NCI-H2196 treated with DMSO at 0.1 percent for 48 hours (cell line): ENCODE data around the gene CEP128.
A peak's percentile ranks its signal among the peaks of the same experiment; 100 is the strongest.
"Not testable (repeated sequence)": the region's sequence is repeated elsewhere in the genome, so short reads cannot be mapped to it uniquely, and the experiment has no call there.

Experiments
- DNase-seq: peaks from one replicate; lab custom pipeline; 2025; ENCODE audit not compliant: unreplicated experiment; lab: John Stamatoyannopoulos, UW

Gene CEP128

DNA sequence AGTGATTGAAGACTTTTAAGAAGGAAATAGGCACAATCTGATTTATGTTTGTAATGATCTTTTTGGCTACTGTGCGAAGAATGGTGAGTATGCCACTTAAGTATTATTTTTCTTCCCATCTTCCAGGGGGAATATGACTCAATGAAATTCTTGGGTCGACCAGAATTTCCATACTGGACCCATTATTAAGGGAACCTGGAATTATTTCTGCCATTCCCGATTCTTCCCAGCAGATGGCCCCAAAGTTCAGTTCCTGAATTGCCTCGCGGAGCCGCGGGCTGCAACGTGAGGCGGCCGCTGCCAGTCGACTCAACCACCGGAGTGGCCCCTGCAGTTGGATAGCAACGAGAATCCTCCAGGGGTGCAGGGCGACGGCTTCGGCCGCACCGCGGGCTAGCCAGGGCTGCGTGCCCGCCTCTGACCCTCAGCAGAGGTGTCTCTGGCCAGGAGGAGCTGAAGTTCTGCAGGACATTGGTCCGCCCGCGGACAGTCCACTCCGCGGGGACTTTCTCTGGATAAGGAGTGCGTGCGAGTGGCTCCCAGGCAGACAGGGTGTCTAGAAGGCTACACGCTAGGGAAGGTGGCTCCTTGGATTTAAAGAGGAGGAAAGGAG is 13.3 kb upstream of the CEP128 start:
- DNase-seq, result peak; percentile 44

DNA sequence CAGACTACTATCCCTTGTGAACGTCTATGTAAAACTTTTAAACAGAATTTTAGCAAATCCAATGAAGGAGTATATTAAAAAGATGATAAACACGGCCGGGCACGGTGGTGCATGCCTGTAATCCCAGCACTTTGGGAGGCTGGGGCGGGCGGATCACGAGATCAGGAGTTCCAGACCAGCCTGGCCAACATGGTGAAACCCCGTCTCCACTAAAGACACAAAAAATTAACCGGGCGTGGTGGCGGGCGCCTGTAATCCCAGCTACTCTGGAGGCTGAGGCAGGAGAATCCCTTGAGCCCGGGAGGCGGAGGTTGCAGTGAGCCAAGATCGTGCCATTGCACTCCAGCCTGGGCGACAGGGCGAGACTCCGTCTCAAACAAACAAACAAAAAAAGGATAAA is 11.7 kb upstream of the CEP128 start:
- not testable (repeated sequence) for DNase-seq

DNA sequence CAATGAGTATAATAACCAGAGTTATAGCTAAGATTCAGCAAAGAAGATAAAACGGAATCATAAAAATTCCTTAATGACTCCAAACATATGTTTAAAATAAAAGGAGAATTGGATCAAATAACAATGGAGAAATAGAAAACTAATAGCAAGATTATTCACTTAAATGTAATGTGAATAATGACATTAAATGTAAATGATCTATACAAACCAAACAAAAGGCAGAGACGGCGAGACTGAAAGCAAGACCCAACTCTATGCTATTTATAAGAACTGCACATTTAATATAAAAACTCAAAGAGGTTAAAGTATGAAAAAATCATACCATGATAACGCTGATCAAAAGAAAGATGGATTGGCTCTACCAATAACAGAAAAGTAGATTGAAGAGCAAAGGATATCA is 10.0 kb upstream of the CEP128 start:
- DNase-seq, result no peak

DNA sequence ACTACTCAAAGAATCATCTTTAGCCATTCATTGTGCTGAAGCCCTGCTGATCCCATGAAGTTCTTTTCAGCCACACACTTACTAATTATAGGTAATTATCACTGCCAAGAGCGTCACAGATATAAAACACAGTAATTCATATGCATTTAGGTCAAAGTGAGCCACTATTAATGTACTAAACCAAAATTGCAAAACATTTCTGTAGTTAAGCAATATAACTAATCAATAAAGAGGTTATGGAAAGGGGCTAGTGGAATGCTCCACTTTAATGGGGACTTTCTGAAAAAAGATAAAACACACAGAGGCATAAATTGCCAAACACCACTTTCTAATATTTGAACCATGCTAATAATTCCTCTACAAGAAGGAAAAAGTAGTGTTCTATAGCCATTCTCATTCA is 6.8 kb upstream of the CEP128 start:
- DNase-seq, result no peak

DNA sequence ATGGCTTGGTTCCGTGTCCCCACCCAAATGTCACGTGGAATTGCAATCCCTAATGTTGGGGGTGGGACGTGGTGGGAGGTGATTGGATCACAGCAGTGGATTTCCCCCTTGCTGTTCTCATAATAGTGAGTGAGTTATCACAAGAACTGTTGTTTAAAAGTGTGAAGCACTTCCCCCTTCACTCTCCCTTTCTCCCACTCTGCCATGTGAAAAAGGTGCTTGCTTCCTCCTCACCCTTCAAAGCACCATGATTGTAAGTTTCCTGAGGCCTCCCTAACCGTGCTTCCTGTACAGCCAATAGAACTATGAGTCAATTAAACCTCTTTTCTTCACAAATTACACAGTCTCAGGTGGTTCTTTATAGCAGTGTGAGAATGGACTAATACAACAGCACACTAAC is 5.3 kb upstream of the CEP128 start:
- DNase-seq, result no peak

DNA sequence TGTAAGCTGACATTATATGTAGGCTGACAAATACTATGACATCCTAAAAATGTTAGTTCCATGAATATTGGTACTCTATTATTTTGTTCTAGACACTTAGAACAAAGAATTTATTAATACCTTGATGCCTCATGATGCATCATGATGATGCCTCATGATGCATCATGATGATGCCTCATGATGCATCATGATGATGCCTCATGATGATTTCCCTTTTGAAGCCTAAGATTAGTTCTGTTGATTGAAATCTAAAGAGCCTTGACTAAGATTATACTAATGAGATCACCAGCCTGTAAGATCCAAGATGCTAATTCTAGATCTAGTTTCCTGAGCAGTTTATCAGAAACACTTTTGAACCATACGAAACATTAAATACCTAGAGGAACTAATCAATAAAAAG is 4.6 kb upstream of the CEP128 start:
- no peak for DNase-seq

DNA sequence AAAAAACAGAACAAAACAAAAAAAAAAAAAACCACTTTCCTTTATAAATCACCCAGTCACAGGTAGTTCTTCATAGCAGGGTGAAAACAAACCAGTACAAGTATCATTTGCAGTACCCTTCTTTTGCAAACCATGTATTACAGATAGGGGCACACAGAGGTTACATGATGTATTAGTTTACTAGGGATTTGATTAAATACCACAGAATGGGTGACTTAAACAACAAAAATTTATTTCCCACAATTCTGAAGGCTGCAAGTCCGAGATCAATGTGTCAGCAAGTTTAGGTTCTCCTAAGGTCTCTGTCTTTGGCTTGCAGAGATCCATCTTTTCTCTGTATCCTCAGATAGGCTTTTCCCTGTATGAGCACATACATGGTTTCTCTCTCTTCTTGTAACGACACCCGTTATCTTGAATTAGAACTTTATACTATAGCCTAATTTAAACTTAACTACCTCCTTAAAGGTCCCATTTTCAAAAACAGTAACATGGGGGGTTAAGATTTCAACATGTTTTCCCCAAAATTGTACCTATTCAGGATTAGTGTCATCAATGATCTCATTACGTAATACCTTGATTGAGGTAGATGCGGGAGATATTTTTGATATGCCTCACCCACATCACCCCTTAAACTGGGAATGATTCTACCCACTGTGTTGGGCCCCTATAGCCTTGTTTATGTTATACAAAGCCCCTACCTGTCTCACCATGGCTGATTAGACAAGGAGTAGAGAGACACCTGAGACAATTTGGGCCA is 3.5 kb upstream of the CEP128 start:
- DNase-seq, result no peak

DNA sequence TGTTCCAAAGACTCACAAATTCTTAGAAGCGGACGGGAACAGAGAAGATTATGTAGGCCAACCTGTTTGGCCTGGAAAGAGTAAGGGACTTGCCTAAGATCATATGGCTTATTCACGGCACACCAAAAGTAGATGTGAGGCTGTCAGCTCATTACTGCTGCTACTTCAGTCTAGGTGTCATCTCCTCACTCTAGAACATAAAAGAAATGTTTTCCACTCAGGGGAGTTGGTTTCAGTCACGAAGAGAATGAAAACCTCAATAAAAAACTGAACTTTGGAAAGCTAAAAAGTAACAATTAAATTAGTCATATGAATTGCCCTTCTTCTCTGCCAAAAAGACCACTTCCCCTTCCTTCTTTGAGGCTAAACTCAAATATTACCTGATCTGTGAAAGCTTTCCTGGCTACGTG is 658 bp upstream of the CEP128 start:
- DNase-seq, result no peak

DNA sequence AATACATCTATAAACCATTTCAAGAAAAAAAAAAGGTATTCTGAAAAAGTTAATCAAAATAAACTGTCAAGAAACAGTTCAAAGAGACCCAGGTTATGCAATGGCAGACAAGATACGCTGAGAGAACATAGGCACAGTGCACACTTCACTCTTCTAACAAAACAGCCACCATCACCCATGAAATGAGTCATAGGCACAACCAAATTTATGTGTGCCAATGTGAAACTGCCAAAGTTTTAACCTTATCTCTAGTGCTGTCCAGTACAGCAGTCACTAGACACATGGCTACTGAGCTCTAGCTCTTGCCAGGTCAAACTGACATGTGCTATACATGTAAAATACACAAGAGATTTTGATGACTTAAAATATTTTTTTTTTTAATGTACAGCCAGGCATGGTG is 1.4 kb downstream of the CEP128 start:
- no peak for DNase-seq

DNA sequence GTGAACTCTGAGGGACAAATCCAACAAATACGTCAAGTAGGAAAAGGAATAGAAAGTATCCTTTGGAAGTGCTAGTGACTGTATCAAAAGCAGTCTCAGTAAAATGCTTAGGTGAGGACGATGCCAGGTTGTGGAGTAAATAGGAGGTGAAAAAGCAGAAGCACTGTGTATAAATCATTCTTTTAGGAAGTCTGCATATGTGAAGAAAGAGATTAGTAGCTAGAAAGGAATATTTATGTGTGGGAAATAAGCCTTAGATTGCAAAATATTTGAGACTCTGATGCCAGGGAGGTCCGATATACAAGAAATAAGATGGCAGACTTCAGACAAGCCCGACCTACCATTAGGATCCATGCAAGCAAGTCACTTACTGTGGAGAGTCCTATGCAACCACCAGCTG is 7.9 kb downstream of the CEP128 start:
- no peak for DNase-seq

DNA sequence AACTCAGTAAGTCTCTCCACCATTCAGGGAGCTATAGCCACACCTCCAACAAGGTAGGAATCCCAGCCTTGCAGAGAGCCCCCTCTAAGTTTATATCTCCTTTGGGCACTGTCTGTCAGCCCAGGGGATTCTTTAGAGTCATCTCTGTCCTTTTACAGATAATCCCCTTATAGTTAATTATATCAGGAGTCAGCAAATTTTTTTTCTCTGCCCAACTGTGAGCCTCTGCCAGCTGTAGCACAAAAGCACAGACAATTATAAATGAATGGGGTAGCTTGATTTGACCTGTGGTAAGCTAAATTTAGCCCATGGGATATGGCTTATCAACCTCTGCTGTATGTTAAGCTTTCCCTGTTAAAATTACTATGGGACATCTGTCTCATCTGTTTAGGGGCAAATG is 8.3 kb downstream of the CEP128 start:
- no peak for DNase-seq

DNA sequence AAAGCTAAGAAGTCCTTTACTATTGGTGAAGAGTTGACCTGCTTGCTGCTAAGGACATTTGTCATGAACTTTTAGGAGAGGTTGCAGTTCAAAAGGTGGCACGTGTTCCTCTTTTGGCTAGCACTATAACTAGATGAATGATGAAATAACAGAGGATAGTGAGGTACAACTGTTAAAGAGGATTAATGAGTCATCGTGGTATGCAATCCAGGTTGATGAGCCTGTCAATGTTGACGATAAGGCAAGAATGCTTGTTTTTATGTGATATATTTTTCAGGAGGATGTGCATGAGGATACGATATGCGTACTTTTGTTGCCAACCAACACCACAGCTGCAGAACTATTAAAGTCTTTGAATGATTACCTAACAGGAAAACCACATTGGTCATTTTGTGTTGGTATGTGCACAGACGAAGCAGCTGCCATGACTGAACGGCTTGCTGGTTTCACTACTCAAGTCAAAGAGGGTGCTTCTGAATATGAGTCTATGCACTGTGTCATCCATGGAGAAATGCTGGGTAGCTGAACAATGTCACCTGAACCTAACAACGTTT is 10.6 kb downstream of the CEP128 start:
- DNase-seq, result no peak

DNA sequence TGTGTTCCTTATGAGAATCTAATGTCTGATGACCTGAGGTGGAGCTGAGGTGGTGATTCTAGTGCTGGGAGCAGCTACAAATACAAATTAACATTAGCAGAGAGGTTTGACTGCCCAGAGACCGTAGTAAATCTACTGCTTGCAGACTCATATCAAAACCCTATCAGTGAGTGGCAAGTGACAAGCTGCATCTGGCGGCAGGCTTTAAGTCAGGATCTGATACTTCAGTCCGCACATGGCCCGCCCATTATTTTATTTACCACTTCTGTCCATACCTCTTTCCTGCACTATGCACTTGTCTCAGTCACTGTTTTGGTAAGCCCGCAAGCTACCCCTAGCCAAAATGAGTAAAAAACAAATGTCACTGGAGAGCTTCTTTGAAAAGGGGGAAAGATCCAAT is 11.4 kb downstream of the CEP128 start:
- DNase-seq, result no peak

DNA sequence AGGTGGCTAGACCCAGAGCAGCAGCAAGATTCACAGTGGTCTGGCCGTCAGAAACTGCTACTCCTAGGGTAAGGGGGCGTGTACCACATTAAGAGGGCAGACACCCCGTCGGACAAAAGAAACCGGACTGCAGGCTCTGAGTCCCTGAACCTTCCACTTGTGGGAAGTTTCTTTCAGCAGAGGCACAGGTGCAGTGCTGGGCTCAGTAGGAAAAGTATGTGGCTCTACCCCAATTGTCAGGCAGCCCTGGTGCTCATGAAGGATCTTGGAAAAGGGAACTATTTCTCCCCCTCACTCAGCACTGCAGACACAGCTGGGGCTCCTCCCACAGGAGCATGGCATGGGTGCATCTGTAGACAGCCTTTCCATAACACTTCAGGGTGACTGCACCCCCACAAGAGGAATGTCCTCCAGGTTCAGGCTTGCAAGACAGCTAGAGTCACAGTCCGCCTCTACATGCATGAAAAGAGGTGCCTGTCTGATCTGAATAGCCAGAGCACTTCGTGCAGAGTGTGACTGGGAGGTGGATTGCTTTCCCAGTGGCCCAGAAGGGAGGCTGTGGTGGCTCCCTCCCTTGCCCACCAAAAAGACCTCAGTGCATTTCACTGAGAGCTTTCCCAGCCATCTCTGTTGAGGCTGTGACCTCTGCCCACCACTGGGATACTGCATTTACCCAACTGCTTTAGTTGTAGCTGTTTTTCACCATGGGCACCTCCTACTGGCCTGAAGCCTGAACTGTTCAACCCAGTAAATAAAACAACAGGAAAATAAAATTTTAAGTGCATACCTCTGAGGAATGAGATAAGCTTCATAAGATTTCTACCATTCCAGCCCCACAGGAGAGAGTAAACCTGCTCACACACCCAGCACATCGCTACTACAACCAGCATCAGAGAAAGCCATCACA is 14.2 kb downstream of the CEP128 start:
- DNase-seq, result no peak

DNA sequence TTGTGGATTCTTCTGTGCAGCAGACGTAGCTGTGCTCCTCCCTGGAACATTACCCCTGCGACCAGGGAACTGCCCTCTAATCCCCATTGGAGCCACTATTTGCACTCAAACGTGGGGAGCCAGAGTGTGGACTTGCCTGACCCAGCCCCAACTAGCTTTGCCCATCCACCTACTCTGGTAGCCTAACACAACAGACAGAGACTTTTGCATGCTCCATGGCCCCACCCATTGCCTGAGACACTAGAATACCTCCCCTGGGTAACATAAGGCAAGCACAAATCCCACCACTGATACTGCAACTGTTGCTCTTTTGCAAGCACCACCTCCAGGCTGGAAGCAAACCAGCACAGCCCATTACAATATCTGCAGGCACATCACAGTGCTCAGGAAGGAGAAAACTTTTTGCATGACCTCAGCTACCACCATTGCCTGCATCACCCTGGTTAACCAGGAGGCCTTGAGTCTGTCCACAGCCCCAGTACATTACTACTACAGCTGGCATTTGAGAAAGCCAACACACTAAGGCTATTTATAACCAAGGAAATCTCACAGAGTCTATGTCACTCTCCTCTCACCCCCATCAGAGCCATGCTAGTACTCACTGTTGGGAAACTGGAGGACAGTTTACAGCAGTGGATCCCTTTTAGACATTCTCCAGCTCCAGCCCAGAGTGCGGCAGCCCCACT is 15.0 kb downstream of the CEP128 start:
- DNase-seq, result no peak

DNA sequence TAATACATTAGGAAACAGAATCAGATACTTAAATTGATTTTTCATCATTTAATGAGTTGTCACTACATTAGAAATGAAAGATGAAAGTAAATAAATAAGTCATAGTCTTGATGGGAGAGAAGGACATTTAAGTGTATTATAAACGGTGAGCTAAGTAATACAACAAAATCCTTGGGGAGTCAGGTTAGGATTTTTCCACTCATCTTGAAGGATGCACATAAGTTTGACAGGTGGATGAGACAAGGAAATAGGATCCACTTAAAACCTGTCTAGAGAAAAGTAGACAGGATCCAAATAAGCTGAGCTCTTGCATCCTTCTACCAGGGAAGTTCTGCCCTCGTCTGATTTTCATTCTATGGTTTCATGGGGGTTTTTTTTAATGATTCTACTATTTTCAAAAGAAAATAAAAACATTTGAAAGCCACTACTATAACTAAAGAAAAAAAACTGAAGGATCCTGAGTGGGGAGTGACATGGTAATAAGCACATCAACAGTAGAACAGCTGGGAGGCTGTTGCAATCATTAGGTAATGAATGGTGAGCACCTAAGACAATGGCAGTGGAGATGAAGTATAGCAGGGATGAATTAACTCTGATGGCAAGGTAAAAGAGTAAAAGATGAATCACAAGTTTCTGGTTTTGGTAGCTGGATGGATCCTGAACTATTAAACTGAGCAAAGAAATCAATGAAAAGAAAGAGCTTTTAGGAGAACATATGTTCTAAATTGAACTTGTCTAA is 17.0 kb downstream of the CEP128 start:
- no peak for DNase-seq

DNA sequence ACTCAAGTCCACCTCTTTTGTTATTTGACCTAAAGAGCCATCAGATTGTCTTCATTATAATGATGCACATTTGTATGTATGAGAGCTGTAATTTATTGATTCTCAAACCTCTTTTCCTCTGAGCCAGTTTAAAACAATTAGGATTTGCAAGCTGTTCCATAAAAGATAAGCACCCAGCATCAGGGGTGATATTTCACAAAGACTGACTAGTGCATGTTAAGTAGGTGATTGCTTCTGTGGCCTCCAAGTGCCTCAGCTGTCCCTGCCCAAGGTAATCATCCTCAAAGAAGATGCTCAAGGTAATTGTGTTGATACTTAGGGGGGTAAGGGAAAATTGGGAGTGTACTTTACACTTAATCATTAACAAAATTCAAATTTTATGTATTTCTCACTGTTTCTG is 18.2 kb downstream of the CEP128 start:
- DNase-seq, result no peak

DNA sequence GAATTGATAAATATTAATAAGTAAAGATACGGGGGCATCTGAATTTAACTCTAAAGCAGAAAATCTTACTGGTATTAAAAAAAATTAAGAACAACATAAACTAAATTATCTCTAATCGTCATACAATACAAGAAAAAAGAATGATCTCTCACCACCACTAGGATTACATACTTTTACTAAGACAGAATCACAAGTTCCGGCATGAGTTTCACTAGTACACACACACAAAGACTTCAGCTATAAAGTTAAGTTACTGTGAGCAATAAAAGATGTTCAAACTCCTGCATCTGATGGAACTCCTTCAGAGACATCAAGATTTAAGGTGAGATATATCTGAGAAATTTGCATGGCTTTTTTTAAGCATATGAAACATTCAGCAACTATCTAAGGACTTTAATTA is 21.9 kb downstream of the CEP128 start:
- no peak for DNase-seq

DNA sequence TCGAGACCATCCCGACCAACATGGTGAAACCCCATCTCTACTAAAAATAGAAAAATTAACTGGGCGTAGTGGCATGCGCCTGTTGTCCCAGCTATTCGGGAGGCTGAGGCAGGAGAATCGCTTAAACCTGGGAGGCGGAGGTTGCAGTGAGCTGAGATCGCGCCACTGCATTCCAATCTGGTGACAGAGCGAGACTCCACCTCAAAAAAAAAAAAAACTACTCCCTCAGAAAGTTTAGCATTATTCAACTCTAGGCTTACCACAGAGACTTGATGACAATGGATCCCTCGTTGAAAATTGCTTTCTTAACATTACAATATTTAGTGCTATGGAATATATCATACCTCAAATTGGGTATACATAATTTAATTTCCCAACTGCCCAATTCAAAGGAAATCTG is 29.5 kb downstream of the CEP128 start:
- DNase-seq, result not testable (repeated sequence)

DNA sequence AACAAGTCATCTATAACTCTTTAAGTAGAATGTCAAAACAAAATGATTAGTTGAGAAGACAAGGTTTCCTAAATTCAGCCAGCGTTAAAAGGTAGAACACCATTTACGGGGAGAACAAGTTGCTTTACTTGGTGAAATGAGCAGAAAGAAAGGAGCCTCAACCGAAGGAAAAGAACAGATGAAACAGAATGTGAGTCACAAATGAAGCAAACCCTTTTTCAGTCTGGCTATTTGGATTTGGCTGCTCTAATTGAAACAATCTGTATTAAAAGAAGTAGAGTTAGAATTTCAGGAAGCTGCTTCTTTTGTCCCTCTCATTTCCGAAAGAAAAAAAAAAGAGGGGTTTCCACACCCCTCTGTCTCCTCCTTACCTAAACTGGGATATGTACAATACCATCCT is 34.6 kb downstream of the CEP128 start:
- no peak for DNase-seq
